Stomach (tissue), 4 donors: Measurements from ENCODE around the gene LAMB3.

Experiments
- POLR2A ChIP-seq, 4 donors: fragments of 450-650 bp; IDR thresholded peaks; one replicate each; pipeline ENCODE4 v1.6.1; 2016; ENCODE audit warnings: antibody characterized with exemption in 4 of 4, control low read depth in 2 of 4, mild to moderate bottlenecking in 1 of 4, moderate library complexity in 1 of 4
- POLR2AphosphoS5 ChIP-seq, 3 donors: sonication (generic); formaldehyde crosslinking; IDR thresholded peaks; one replicate each; pipeline ENCODE4 v1.6.1; 2016; ENCODE audit warnings: antibody characterized with exemption in 3 of 3

GRCh38 chr1:209621741-209622655, 30.2 kb downstream of the LAMB3 start:
- TF ChIP-seq POLR2A (IDR thresholded peaks at IDR 0.05) (no peak), POLR2AphosphoS5 (IDR thresholded peaks at IDR 0.05) (no peak)
